Aorta (tissue), 5 donors: ENCODE measurements around the gene RPTOR. TPM values are rescaled to one million over a fixed set of nuclear protein-coding genes. Genes with fewer than 3 reads are reported as not detected.

Source experiments
- ATAC-seq: fragments of 200-7000 bp; cut with Tn5 transposase; one replicate; pipeline ENCODE4 v1.9.1; 2022; ENCODE audit warnings: moderate library complexity; ENCODE audit not compliant: low FRiP score
- DNase-seq, 2 donors: peaks; one replicate each; pipeline ENCODE4 v3.0.0-alpha.2; 2020
- H3K27ac ChIP-seq, 2 donors: one replicate each; pipeline ENCODE4 v1.5.1; 2013; ENCODE audit warnings: low read length in 2 of 2, mild to moderate bottlenecking in 2 of 2, moderate library complexity in 2 of 2, control low read depth in 1 of 2, inconsistent platforms in 1 of 2, low read depth in 1 of 2
- H3K27me3 ChIP-seq, 2 donors: one replicate each; pipeline ENCODE4 v1.6.1; 2013; ENCODE audit warnings: control low read depth in 1 of 2, low read length in 1 of 2, mild to moderate bottlenecking in 1 of 2, moderate library complexity in 1 of 2; ENCODE audit not compliant: insufficient read depth in 2 of 2, control insufficient read depth in 1 of 2
- H3K36me3 ChIP-seq, 2 donors: one replicate each; pipeline ENCODE4 v1.6.1; 2013; ENCODE audit warnings: control low read depth in 1 of 2, low read length in 1 of 2, mild to moderate bottlenecking in 1 of 2; ENCODE audit not compliant: insufficient read depth in 2 of 2, control insufficient read depth in 1 of 2
- H3K4me1 ChIP-seq, 2 donors: one replicate each; pipeline ENCODE4 v1.6.1; 2013; ENCODE audit warnings: low read length in 2 of 2, control low read depth in 1 of 2, mild to moderate bottlenecking in 1 of 2, moderate library complexity in 1 of 2; ENCODE audit not compliant: insufficient read depth in 2 of 2, control insufficient read depth in 1 of 2
- H3K4me3 ChIP-seq, 2 donors: one replicate each; pipeline ENCODE4 v1.5.1; 2013; ENCODE audit warnings: low read length in 2 of 2, control low read depth in 1 of 2, mild to moderate bottlenecking in 1 of 2
- H3K9me3 ChIP-seq: one replicate; pipeline ENCODE4 v1.6.1; 2013; ENCODE audit warnings: mild to moderate bottlenecking, low read length; ENCODE audit not compliant: control insufficient read depth
- WGBS, 2 donors: extraction: QIAGEN DNeasy Blood & Tissue Kit; methylation state at CpG; one replicate each; pipeline ENCODE4 v1.1.7; 2013; 5-methylcytosine and 5-hydroxymethylcytosine counted together
- intact Hi-C, 2 donors: fragments of 100-400 bp; cut with DNase I; formaldehyde crosslinking; loops; one replicate each; pipeline versions ENCODE4 v1.14.2 to v1.15.0; 2022
- polyA plus RNA-seq, 2 donors: library from polyadenylated mRNA; stranded (reverse); fragments of 200-250 nt; gene quantifications; one replicate each; pipeline ENCODE4 v1.2.3, GENCODE V29; 2013
- total RNA-seq, 2 donors: library from RNA; stranded (reverse); fragmentation: NEBNext Ultra II Directional; extraction: Animal tissue kit (Norgen Biotek cat#: 25700); gene quantifications; one replicate each; pipeline ENCODE4 v1.2.1, GENCODE V29; 2021
- donor health status: healthy with polysubstance abuse.
- donor health status: Bipolar disorder and iron deficiency.
- donor health status: DM: no; HTN: no; CAD: no.
- donor health status: DM: no; HTN: no; CAD: no.
- donor health status: DM: yes; HTN: yes; CAD: no.

Gene RPTOR
- total and polyA plus RNA-seq, 4 donors, result 2.1 to 31.4 (median 18.6) TPM

GRCh38 chr17:80588702-80589383, 44.2 kb downstream of the RPTOR start:
- H3K27ac ChIP-seq, result no peak overlapping the region
- no peak for ATAC-seq
- no peak for DNase-seq
- intact Hi-C loops, result no loop called here
- WGBS, 2 donors, result 89 to 95% methylated on average over 9 of the region's 9 CpGs
- H3K4me1 ChIP-seq, result no peaks in the 10 kb centered on the region
- no peak overlapping the region for H3K4me3 ChIP-seq
- H3K27me3 ChIP-seq, result no peaks in the 10 kb centered on the region
- H3K9me3 ChIP-seq, result no peaks in the 10 kb centered on the region
- no peaks in the 10 kb centered on the region for H3K36me3 ChIP-seq

- intact Hi-C loops, result no loop called here
- H3K27ac ChIP-seq, result no peak overlapping the region
- DNase-seq (no peak), ATAC-seq (no peak)
- no peaks in the 10 kb centered on the region for H3K36me3 ChIP-seq
- no peaks in the 10 kb centered on the region for H3K9me3 ChIP-seq
- H3K4me3 ChIP-seq, result no peak overlapping the region
- H3K27me3 ChIP-seq, result no peaks in the 10 kb centered on the region
- no peaks in the 10 kb centered on the region for H3K4me1 ChIP-seq
- 94 to 97% methylated on average over 3 of the region's 3 CpGs for WGBS, 2 donors
Observed at GRCh38 chr17:80591788-80592187, 47.1 kb downstream of the RPTOR start.

- DNase-seq (no peak), ATAC-seq (no peak)
- intact Hi-C loops, result no loop called here
- H3K27me3 ChIP-seq, result no peaks in the 10 kb centered on the region
- no peaks in the 10 kb centered on the region for H3K9me3 ChIP-seq
- H3K36me3 ChIP-seq, result no peaks in the 10 kb centered on the region
- H3K4me1 ChIP-seq, result no peaks in the 10 kb centered on the region
- WGBS, 2 donors, result 69 to 71% methylated on average over 5 of the region's 5 CpGs
- H3K4me3 ChIP-seq, result no peak overlapping the region
- no peak overlapping the region for H3K27ac ChIP-seq
Observed at GRCh38 chr17:80592243-80592642, 47.6 kb downstream of the RPTOR start.

GRCh38 chr17:80593181-80593580, 48.5 kb downstream of the RPTOR start:
- WGBS, 2 donors, result 94% methylated on average over 8 of the region's 8 CpGs
- no peaks in the 10 kb centered on the region for H3K36me3 ChIP-seq
- no peak overlapping the region for H3K27ac ChIP-seq
- H3K4me3 ChIP-seq, result no peak overlapping the region
- intact Hi-C loops, result no loop called here
- no peak for ATAC-seq
- no peaks in the 10 kb centered on the region for H3K27me3 ChIP-seq
- H3K9me3 ChIP-seq, result no peaks in the 10 kb centered on the region
- no peak for DNase-seq
- H3K4me1 ChIP-seq, result no peaks in the 10 kb centered on the region

- Histone ChIP-seq H3K9me3 (no peaks in the 10 kb centered on the region), H3K4me1 (no peaks in the 10 kb centered on the region), H3K27me3 (no peaks in the 10 kb centered on the region), H3K36me3 (no peaks in the 10 kb centered on the region), H3K27ac (no peak overlapping the region), H3K4me3 (no peak overlapping the region)
- ATAC-seq, result no peak
- 87 to 90% methylated on average over 9 of the region's 9 CpGs for WGBS, 2 donors
- intact Hi-C loops, result no loop called here
- no peak for DNase-seq
Observed at GRCh38 chr17:80594431-80595269, 50.0 kb downstream of the RPTOR start.

GRCh38 chr17:80596760-80597608, 52.3 kb downstream of the RPTOR start:
- ATAC-seq (no peak), DNase-seq (no peak)
- no peaks in the 10 kb centered on the region for H3K4me1 ChIP-seq
- 85 to 86% methylated on average over 12 of the region's 12 CpGs for WGBS, 2 donors
- intact Hi-C loops, result no loop called here
- no peaks in the 10 kb centered on the region for H3K9me3 ChIP-seq
- H3K36me3 ChIP-seq, result no peaks in the 10 kb centered on the region
- no peak overlapping the region for H3K27ac ChIP-seq
- H3K27me3 ChIP-seq, result no peaks in the 10 kb centered on the region
- no peak overlapping the region for H3K4me3 ChIP-seq

- Histone ChIP-seq H3K36me3 (no peaks in the 10 kb centered on the region), H3K4me3 (no peak overlapping the region), H3K27ac (no peak overlapping the region), H3K27me3 (no peaks in the 10 kb centered on the region), H3K9me3 (no peaks in the 10 kb centered on the region), H3K4me1 (no peaks in the 10 kb centered on the region)
- DNase-seq (no peak), ATAC-seq (no peak)
- intact Hi-C loops, result no loop called here
- 92 to 95% methylated on average over 9 of the region's 9 CpGs for WGBS, 2 donors
Observed at GRCh38 chr17:80598813-80599545, 54.3 kb downstream of the RPTOR start.

- H3K9me3 ChIP-seq, result no peaks in the 10 kb centered on the region
- intact Hi-C loops, result no loop called here
- ATAC-seq (no peak), DNase-seq (no peak)
- H3K27ac ChIP-seq, result no peak overlapping the region
- no peaks in the 10 kb centered on the region for H3K27me3 ChIP-seq
- H3K4me3 ChIP-seq, result no peak overlapping the region
- 88% methylated on average over 8 of the region's 8 CpGs for WGBS, 2 donors
- no peaks in the 10 kb centered on the region for H3K4me1 ChIP-seq
- H3K36me3 ChIP-seq, result no peaks in the 10 kb centered on the region
Observed at GRCh38 chr17:80599546-80600305, 55.1 kb downstream of the RPTOR start.
